ENCODE results near the gene FIBP. TPM values are rescaled to one million over a fixed set of nuclear protein-coding genes. Genes with fewer than 3 reads are reported as not detected.

FIBP gene
- total RNA-seq, 1 experiment from 2014 or later = 93.1 TPM

DNA sequence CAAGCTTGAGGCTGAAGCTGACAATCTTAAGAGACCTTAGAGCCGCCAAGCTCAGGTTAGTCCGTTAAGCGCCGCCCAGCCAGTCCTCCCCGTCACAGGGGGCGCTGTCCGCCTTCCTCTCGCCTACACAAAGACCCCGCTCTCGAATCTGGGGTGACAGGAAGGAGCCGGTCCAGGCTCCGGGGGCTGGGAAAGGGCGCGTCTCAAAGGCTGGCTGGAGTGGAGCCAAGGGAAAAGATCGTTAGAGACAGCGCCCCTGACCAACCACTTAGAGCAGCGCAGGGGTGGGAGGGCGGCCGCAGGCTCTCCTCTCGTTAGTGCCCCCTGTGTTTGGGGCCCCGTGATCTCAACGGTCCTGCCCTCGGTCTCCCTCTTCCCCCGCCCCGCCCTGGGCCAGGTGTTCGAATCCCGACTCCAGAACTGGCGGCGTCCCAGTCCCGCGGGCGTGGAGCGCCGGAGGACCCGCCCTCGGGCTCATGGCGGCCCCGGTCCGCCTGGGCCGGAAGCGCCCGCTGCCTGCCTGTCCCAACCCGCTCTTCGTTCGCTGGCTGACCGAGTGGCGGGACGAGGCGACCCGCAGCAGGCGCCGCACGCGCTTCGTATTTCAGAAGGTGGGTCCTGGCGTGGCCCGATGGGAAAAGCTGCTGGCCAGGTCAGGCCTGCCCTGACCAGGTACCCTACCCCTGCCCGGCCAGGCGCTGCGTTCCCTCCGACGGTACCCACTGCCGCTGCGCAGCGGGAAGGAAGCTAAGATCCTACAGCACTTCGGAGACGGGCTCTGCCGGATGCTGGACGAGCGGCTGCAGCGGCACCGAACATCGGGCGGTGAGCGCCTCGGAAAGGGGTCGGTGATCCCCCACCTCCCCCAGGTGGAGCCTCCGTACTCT lies 27.8 kb downstream of the FIBP start, which contains the start of gene MUS81 (continued):
- peak; percentile 83; the same call in 1 of the 2 replicates for TF ChIP-seq KAT7 (CRISPR knock-in tag; IDR thresholded peaks at IDR 0.05; ENCODE audit: borderline replicate concordance)
- TF ChIP-seq, protein P1, sequence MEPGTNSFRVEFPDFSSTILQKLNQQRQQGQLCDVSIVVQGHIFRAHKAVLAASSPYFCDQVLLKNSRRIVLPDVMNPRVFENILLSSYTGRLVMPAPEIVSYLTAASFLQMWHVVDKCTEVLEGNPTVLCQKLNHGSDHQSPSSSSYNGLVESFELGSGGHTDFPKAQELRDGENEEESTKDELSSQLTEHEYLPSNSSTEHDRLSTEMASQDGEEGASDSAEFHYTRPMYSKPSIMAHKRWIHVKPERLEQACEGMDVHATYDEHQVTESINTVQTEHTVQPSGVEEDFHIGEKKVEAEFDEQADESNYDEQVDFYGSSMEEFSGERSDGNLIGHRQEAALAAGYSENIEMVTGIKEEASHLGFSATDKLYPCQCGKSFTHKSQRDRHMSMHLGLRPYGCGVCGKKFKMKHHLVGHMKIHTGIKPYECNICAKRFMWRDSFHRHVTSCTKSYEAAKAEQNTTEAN (CRISPR knock-in tag; IDR thresholded peaks at IDR 0.05) = no peak
- TF ChIP-seq, protein P2, sequence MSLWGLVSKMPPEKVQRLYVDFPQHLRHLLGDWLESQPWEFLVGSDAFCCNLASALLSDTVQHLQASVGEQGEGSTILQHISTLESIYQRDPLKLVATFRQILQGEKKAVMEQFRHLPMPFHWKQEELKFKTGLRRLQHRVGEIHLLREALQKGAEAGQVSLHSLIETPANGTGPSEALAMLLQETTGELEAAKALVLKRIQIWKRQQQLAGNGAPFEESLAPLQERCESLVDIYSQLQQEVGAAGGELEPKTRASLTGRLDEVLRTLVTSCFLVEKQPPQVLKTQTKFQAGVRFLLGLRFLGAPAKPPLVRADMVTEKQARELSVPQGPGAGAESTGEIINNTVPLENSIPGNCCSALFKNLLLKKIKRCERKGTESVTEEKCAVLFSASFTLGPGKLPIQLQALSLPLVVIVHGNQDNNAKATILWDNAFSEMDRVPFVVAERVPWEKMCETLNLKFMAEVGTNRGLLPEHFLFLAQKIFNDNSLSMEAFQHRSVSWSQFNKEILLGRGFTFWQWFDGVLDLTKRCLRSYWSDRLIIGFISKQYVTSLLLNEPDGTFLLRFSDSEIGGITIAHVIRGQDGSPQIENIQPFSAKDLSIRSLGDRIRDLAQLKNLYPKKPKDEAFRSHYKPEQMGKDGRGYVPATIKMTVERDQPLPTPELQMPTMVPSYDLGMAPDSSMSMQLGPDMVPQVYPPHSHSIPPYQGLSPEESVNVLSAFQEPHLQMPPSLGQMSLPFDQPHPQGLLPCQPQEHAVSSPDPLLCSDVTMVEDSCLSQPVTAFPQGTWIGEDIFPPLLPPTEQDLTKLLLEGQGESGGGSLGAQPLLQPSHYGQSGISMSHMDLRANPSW (CRISPR knock-in tag; conservative IDR thresholded peaks at IDR 0.05; ENCODE audit: low read depth) = no peak
- no peak for TF ChIP-seq ZBTB21 (CRISPR knock-in tag; IDR thresholded peaks at IDR 0.05; ENCODE audit: borderline replicate concordance)
- TF ChIP-seq, protein P3, sequence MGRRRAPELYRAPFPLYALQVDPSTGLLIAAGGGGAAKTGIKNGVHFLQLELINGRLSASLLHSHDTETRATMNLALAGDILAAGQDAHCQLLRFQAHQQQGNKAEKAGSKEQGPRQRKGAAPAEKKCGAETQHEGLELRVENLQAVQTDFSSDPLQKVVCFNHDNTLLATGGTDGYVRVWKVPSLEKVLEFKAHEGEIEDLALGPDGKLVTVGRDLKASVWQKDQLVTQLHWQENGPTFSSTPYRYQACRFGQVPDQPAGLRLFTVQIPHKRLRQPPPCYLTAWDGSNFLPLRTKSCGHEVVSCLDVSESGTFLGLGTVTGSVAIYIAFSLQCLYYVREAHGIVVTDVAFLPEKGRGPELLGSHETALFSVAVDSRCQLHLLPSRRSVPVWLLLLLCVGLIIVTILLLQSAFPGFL (CRISPR knock-in tag; IDR thresholded peaks at IDR 0.05; ENCODE audit: borderline replicate concordance) = no peak
- TF ChIP-seq ZNF423 (CRISPR knock-in tag; IDR thresholded peaks at IDR 0.05) = no peak
- TF ChIP-seq, protein P4, sequence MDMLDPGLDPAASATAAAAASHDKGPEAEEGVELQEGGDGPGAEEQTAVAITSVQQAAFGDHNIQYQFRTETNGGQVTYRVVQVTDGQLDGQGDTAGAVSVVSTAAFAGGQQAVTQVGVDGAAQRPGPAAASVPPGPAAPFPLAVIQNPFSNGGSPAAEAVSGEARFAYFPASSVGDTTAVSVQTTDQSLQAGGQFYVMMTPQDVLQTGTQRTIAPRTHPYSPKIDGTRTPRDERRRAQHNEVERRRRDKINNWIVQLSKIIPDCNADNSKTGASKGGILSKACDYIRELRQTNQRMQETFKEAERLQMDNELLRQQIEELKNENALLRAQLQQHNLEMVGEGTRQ (CRISPR knock-in tag; IDR thresholded peaks at IDR 0.05) = no peak
- TF ChIP-seq FOXK1 (CRISPR knock-in tag; IDR thresholded peaks at IDR 0.05) = peak; percentile 77
- TF ChIP-seq, protein P5, sequence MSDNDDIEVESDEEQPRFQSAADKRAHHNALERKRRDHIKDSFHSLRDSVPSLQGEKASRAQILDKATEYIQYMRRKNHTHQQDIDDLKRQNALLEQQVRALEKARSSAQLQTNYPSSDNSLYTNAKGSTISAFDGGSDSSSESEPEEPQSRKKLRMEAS (CRISPR knock-in tag; IDR thresholded peaks at IDR 0.05) = peak; percentile 60; the same call in 1 of the 2 replicates
- TF ChIP-seq, protein P6, sequence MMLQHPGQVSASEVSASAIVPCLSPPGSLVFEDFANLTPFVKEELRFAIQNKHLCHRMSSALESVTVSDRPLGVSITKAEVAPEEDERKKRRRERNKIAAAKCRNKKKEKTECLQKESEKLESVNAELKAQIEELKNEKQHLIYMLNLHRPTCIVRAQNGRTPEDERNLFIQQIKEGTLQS (CRISPR knock-in tag; conservative IDR thresholded peaks at IDR 0.05) = no peak
- no peak for TF ChIP-seq PRRX2 (CRISPR knock-in tag; IDR thresholded peaks at IDR 0.05)
- TF ChIP-seq RORB (CRISPR knock-in tag; IDR thresholded peaks at IDR 0.05) = no peak
- TF ChIP-seq ZNF317 (CRISPR knock-in tag; IDR thresholded peaks at IDR 0.05; ENCODE audit: borderline replicate concordance, low read depth) = no peak
- TF ChIP-seq, protein P7, sequence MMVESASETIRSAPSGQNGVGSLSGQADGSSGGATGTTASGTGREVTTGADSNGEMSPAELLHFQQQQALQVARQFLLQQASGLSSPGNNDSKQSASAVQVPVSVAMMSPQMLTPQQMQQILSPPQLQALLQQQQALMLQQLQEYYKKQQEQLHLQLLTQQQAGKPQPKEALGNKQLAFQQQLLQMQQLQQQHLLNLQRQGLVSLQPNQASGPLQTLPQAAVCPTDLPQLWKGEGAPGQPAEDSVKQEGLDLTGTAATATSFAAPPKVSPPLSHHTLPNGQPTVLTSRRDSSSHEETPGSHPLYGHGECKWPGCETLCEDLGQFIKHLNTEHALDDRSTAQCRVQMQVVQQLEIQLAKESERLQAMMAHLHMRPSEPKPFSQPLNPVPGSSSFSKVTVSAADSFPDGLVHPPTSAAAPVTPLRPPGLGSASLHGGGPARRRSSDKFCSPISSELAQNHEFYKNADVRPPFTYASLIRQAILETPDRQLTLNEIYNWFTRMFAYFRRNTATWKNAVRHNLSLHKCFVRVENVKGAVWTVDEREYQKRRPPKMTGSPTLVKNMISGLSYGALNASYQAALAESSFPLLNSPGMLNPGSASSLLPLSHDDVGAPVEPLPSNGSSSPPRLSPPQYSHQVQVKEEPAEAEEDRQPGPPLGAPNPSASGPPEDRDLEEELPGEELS (CRISPR knock-in tag; IDR thresholded peaks at IDR 0.05) = peak; percentile 46
- no peak; the same call in 1 of the 2 replicates for TF ChIP-seq NR2C2 (CRISPR knock-in tag; IDR thresholded peaks at IDR 0.05)
- no peak; the same call in 1 of the 2 replicates for TF ChIP-seq TP53 (CRISPR knock-in tag; IDR thresholded peaks at IDR 0.05)
- no peak for TF ChIP-seq ESRRA (CRISPR knock-in tag; IDR thresholded peaks at IDR 0.05; ENCODE audit: borderline replicate concordance)
- TF ChIP-seq, protein P8, sequence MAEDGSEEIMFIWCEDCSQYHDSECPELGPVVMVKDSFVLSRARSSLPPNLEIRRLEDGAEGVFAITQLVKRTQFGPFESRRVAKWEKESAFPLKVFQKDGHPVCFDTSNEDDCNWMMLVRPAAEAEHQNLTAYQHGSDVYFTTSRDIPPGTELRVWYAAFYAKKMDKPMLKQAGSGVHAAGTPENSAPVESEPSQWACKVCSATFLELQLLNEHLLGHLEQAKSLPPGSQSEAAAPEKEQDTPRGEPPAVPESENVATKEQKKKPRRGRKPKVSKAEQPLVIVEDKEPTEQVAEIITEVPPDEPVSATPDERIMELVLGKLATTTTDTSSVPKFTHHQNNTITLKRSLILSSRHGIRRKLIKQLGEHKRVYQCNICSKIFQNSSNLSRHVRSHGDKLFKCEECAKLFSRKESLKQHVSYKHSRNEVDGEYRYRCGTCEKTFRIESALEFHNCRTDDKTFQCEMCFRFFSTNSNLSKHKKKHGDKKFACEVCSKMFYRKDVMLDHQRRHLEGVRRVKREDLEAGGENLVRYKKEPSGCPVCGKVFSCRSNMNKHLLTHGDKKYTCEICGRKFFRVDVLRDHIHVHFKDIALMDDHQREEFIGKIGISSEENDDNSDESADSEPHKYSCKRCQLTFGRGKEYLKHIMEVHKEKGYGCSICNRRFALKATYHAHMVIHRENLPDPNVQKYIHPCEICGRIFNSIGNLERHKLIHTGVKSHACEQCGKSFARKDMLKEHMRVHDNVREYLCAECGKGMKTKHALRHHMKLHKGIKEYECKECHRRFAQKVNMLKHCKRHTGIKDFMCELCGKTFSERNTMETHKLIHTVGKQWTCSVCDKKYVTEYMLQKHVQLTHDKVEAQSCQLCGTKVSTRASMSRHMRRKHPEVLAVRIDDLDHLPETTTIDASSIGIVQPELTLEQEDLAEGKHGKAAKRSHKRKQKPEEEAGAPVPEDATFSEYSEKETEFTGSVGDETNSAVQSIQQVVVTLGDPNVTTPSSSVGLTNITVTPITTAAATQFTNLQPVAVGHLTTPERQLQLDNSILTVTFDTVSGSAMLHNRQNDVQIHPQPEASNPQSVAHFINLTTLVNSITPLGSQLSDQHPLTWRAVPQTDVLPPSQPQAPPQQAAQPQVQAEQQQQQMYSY (CRISPR knock-in tag; IDR thresholded peaks at IDR 0.05) = peak; percentile 70
- TF ChIP-seq ZNF416 (CRISPR knock-in tag; IDR thresholded peaks at IDR 0.05) = no peak
- TF ChIP-seq, protein P9, sequence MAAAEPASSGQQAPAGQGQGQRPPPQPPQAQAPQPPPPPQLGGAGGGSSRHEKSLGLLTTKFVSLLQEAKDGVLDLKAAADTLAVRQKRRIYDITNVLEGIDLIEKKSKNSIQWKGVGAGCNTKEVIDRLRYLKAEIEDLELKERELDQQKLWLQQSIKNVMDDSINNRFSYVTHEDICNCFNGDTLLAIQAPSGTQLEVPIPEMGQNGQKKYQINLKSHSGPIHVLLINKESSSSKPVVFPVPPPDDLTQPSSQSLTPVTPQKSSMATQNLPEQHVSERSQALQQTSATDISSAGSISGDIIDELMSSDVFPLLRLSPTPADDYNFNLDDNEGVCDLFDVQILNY (CRISPR knock-in tag; IDR thresholded peaks at IDR 0.05) = 0 out of 2 replicates have a peak, but pooled peaks have one; percentile 82
- TF ChIP-seq, protein P10, sequence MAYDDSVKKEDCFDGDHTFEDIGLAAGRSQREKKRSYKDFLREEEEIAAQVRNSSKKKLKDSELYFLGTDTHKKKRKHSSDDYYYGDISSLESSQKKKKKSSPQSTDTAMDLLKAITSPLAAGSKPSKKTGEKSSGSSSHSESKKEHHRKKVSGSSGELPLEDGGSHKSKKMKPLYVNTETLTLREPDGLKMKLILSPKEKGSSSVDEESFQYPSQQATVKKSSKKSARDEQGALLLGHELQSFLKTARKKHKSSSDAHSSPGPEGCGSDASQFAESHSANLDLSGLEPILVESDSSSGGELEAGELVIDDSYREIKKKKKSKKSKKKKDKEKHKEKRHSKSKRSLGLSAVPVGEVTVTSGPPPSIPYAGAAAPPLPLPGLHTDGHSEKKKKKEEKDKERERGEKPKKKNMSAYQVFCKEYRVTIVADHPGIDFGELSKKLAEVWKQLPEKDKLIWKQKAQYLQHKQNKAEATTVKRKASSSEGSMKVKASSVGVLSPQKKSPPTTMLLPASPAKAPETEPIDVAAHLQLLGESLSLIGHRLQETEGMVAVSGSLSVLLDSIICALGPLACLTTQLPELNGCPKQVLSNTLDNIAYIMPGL (CRISPR knock-in tag; IDR thresholded peaks at IDR 0.05) = peak; percentile 87
